SU-DHL-6 (cell line): Measurements from ENCODE around the gene CPT1B.

Source experiments
- CTCF ChIP-seq: fragments of 200-600 bp; sonication (generic); IDR thresholded peaks from one replicate; pipeline ENCODE4 v1.5.1; 2017; ENCODE audit warnings: antibody characterized with exemption, mild to moderate bottlenecking, low read length, moderate library complexity; ENCODE audit not compliant: insufficient read depth, poor library complexity, severe bottlenecking
- EZH2phosphoT487 ChIP-seq: fragments of 200-600 bp; sonication (generic), shearing (Covaris generic); conservative IDR thresholded peaks from 2 replicates; pipeline ENCODE4 v1.6.1; 2018; ENCODE audit warnings: mild to moderate bottlenecking, antibody characterized with exemption, low read length, moderate library complexity, mixed read lengths

GRCh38 chr22:50612528-50613221 is 34.4 kb upstream of the CPT1B start:
- TF ChIP-seq CTCF: no peak
- no peak for TF ChIP-seq EZH2phosphoT487
